ENCODE measurements around the gene GPR78.

DNA sequence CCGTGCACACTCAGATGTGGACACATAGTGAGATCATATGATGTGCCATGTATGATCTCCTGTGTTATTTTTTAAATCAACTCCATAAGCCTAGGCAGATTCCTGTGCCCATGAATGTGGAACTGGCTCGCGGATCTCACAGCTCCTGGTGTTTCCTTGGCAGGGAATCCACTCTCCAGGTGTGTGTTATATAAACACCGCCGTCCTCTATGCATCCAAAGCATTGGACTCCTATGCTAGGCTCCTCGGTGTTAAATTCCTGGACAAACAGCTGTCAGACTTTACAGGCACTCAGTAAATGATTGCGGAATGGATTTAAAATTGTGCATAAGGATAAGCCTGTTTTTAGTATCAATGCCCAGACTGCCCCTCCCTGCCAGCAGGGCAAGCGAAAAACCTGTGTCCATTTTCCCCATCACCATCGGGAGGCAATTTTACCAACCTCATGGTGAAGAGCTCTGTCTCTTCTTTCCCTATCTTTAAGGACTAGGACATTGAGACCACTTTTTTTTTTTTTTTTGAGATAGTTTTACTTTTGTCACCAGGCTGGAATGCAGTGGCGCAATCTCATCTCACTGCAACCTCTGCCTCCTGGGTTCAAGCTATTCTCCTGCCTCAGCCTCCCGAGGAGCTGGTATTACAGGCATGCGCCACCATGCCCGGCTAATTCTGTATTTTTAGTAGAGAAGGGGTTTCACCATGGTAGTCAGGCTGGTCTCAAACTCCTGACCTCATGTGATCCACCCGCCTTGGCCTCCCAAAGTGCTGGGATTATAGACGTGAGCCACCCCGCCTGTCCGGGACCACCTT is 23.6 kb upstream of the GPR78 start:
- TF ChIP-seq TCF12 (IDR thresholded peaks at IDR 0.05) (no peak), POLR2AphosphoS5 (IDR thresholded peaks at IDR 0.05; ENCODE audit: low read depth, low read length) (no peak), RAD21 (IDR thresholded peaks at IDR 0.05; ENCODE audit: low read length) (no peak), GABPA (IDR thresholded peaks at IDR 0.05; ENCODE audit: low read depth) (no peak), RXRA (IDR thresholded peaks at IDR 0.05; ENCODE audit: borderline replicate concordance, low read depth) (no peak), EP300 (IDR thresholded peaks at IDR 0.05; ENCODE audit: borderline replicate concordance in 1 of 2, low read depth in 1 of 2, low read length in 1 of 2) (no peak)
- TF ChIP-seq, protein P1, sequence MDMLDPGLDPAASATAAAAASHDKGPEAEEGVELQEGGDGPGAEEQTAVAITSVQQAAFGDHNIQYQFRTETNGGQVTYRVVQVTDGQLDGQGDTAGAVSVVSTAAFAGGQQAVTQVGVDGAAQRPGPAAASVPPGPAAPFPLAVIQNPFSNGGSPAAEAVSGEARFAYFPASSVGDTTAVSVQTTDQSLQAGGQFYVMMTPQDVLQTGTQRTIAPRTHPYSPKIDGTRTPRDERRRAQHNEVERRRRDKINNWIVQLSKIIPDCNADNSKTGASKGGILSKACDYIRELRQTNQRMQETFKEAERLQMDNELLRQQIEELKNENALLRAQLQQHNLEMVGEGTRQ (IDR thresholded peaks at IDR 0.05; ENCODE audit: borderline replicate concordance, low read depth, low read length) = no peak
- TF ChIP-seq, protein P2, sequence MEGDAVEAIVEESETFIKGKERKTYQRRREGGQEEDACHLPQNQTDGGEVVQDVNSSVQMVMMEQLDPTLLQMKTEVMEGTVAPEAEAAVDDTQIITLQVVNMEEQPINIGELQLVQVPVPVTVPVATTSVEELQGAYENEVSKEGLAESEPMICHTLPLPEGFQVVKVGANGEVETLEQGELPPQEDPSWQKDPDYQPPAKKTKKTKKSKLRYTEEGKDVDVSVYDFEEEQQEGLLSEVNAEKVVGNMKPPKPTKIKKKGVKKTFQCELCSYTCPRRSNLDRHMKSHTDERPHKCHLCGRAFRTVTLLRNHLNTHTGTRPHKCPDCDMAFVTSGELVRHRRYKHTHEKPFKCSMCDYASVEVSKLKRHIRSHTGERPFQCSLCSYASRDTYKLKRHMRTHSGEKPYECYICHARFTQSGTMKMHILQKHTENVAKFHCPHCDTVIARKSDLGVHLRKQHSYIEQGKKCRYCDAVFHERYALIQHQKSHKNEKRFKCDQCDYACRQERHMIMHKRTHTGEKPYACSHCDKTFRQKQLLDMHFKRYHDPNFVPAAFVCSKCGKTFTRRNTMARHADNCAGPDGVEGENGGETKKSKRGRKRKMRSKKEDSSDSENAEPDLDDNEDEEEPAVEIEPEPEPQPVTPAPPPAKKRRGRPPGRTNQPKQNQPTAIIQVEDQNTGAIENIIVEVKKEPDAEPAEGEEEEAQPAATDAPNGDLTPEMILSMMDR (IDR thresholded peaks at IDR 0.05) = no peak
- TF ChIP-seq, protein P3, sequence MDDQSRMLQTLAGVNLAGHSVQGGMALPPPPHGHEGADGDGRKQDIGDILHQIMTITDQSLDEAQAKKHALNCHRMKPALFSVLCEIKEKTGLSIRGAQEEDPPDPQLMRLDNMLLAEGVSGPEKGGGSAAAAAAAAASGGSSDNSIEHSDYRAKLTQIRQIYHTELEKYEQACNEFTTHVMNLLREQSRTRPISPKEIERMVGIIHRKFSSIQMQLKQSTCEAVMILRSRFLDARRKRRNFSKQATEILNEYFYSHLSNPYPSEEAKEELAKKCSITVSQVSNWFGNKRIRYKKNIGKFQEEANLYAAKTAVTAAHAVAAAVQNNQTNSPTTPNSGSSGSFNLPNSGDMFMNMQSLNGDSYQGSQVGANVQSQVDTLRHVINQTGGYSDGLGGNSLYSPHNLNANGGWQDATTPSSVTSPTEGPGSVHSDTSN (IDR thresholded peaks at IDR 0.05) = no peak

Data from SK-N-SH (cell line).